CD1c-positive myeloid dendritic cell (primary cell): Measurements from ENCODE around the gene NSUN7.
"Not testable (repeated sequence)": the region's sequence is repeated elsewhere in the genome, so short reads cannot be mapped to it uniquely, and the experiment has no call there.

Source experiments
- DNase-seq: peaks from one replicate; pipeline ENCODE4 v3.0.0-alpha.2; 2016; ENCODE audit errors: extremely low spot score

The NSUN7 gene

GRCh38 chr4:40749717-40750460, at the start of gene NSUN7:
Gene NSUN7, plus strand, starts transcription at chr4:40749955. Its CDS starts 739 bp downstream, at chr4:40750694.
- DNase-seq = peak; percentile 33

GRCh38 chr4:40702137-40702799, 47.5 kb upstream of the NSUN7 start:
- DNase-seq = no peak

- DNase-seq = no peak
Measured at GRCh38 chr4:40702800-40703151, 47.0 kb upstream of the NSUN7 start.

- DNase-seq = no peak
Measured at GRCh38 chr4:40704073-40704472, 45.7 kb upstream of the NSUN7 start.

- peak; percentile 71 for DNase-seq
Measured at GRCh38 chr4:40710484-40711254, 39.1 kb upstream of the NSUN7 start.

GRCh38 chr4:40713001-40713400, 36.8 kb upstream of the NSUN7 start:
- not testable (repeated sequence) for DNase-seq

- no peak for DNase-seq
Measured at GRCh38 chr4:40713798-40714197, 36.0 kb upstream of the NSUN7 start.

- DNase-seq = no peak
Measured at GRCh38 chr4:40718586-40718985, 31.2 kb upstream of the NSUN7 start.

GRCh38 chr4:40719008-40719623, 30.6 kb upstream of the NSUN7 start:
- DNase-seq = peak; percentile 43

GRCh38 chr4:40720351-40720750, 29.4 kb upstream of the NSUN7 start:
- DNase-seq = peak; percentile 18

- DNase-seq = peak; percentile 91
Measured at GRCh38 chr4:40720916-40721315, 28.8 kb upstream of the NSUN7 start.

- DNase-seq = peak; percentile 86
Measured at GRCh38 chr4:40721730-40722171, 28.0 kb upstream of the NSUN7 start.

- DNase-seq = peak; percentile 92
Measured at GRCh38 chr4:40722576-40723161, 27.1 kb upstream of the NSUN7 start.

GRCh38 chr4:40723728-40724127, 26.0 kb upstream of the NSUN7 start:
- peak; percentile 89 for DNase-seq

GRCh38 chr4:40728333-40728732, 21.4 kb upstream of the NSUN7 start:
- DNase-seq = no peak

- no peak for DNase-seq
Measured at GRCh38 chr4:40729555-40729954, 20.2 kb upstream of the NSUN7 start.

- DNase-seq = peak; percentile 26
Measured at GRCh38 chr4:40730091-40730679, 19.6 kb upstream of the NSUN7 start.

GRCh38 chr4:40731361-40731760, 18.4 kb upstream of the NSUN7 start:
- peak; percentile 69 for DNase-seq

- peak; percentile 93 for DNase-seq
Measured at GRCh38 chr4:40731792-40732245, 17.9 kb upstream of the NSUN7 start.

GRCh38 chr4:40733752-40734151, 16.0 kb upstream of the NSUN7 start:
- DNase-seq = no peak

GRCh38 chr4:40734497-40734896, 15.3 kb upstream of the NSUN7 start:
- peak; percentile 62 for DNase-seq
